ENCODE results near the gene HNMT.

DNA sequence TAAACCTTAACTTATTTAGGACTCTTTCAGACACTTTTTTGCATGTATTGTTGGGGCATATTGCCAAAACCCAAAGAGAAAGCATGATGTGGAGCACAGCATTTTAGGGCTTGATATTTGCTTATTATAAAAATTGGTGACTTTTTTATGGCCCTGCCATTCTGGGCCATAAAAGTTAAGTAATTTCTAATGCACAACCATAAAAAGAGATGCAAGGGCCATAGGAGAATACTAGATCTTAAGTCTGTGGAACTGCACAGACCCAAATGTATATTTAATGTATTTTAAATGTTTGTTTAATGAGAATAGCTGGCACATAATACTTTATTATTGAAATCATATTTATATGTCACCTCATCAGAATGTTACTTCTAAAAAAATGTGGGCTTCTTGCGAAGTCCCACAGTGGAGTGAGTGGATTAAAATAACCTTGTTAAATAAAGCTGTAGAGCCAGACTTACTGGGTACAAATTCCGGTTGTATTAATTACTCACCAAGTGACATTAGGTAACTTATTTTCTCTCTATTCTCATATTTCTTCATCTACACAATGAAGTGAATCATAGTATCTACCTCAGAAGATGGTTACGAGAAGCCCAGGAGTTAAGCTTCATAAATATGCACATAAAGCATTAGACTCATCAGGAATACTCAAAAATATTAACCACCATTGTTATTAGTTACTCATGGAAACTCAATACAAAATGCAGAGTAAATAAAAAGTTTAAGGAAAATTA lies 52.2 kb downstream of the HNMT start:
- TF ChIP-seq EZH2 (IDR thresholded peaks at IDR 0.05; ENCODE audit: borderline replicate concordance, insufficient read depth, low read depth, low read length, poor library complexity, severe bottlenecking) = no peak
- TF ChIP-seq, protein P1, sequence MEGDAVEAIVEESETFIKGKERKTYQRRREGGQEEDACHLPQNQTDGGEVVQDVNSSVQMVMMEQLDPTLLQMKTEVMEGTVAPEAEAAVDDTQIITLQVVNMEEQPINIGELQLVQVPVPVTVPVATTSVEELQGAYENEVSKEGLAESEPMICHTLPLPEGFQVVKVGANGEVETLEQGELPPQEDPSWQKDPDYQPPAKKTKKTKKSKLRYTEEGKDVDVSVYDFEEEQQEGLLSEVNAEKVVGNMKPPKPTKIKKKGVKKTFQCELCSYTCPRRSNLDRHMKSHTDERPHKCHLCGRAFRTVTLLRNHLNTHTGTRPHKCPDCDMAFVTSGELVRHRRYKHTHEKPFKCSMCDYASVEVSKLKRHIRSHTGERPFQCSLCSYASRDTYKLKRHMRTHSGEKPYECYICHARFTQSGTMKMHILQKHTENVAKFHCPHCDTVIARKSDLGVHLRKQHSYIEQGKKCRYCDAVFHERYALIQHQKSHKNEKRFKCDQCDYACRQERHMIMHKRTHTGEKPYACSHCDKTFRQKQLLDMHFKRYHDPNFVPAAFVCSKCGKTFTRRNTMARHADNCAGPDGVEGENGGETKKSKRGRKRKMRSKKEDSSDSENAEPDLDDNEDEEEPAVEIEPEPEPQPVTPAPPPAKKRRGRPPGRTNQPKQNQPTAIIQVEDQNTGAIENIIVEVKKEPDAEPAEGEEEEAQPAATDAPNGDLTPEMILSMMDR (IDR thresholded peaks at IDR 0.05) = no peak

All from B cell (primary cell).